HL-60 (cell line): ENCODE measurements around the gene ATP1A1.
A peak's percentile ranks its signal among the peaks of the same experiment; 100 is the strongest.

Experiments
- CTCF ChIP-seq: IDR thresholded peaks from one replicate; pipeline ENCODE4 v1.5.1; 2011; ENCODE audit warnings: low read length, control low read depth, inconsistent platforms; ENCODE audit not compliant: insufficient read depth
- GABPA ChIP-seq: IDR thresholded peaks from 2 replicates; pipeline ENCODE4 v1.6.1; 2012; ENCODE audit warnings: low read depth
- POLR2AphosphoS5 ChIP-seq: IDR thresholded peaks from 2 replicates; pipeline ENCODE4 v1.6.1; 2012; ENCODE audit warnings: low read depth
- REST ChIP-seq: IDR thresholded peaks from 2 replicates; pipeline ENCODE4 v1.6.1; 2012; ENCODE audit warnings: low read depth; ENCODE audit not compliant: insufficient replicate concordance
- SPI1 ChIP-seq: IDR thresholded peaks from 2 replicates; pipeline ENCODE4 v1.6.1; 2012; ENCODE audit warnings: low read depth, mild to moderate bottlenecking, borderline replicate concordance

- no peak for TF ChIP-seq POLR2AphosphoS5
- TF ChIP-seq CTCF, result no peak
- TF ChIP-seq GABPA, result no peak
- no peak for TF ChIP-seq REST
- peak; percentile 87 for TF ChIP-seq SPI1
Measured at GRCh38 chr1:116377541-116378529, 4.8 kb downstream of the ATP1A1 start.
